ENCODE results near the gene GREM2.

- no peak for TF ChIP-seq CTCF (IDR thresholded peaks at IDR 0.05)
- TF ChIP-seq, protein P1, sequence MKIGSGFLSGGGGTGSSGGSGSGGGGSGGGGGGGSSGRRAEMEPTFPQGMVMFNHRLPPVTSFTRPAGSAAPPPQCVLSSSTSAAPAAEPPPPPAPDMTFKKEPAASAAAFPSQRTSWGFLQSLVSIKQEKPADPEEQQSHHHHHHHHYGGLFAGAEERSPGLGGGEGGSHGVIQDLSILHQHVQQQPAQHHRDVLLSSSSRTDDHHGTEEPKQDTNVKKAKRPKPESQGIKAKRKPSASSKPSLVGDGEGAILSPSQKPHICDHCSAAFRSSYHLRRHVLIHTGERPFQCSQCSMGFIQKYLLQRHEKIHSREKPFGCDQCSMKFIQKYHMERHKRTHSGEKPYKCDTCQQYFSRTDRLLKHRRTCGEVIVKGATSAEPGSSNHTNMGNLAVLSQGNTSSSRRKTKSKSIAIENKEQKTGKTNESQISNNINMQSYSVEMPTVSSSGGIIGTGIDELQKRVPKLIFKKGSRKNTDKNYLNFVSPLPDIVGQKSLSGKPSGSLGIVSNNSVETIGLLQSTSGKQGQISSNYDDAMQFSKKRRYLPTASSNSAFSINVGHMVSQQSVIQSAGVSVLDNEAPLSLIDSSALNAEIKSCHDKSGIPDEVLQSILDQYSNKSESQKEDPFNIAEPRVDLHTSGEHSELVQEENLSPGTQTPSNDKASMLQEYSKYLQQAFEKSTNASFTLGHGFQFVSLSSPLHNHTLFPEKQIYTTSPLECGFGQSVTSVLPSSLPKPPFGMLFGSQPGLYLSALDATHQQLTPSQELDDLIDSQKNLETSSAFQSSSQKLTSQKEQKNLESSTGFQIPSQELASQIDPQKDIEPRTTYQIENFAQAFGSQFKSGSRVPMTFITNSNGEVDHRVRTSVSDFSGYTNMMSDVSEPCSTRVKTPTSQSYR (CRISPR knock-in tag; IDR thresholded peaks at IDR 0.05) = no peak
- TF ChIP-seq ESRRA (CRISPR knock-in tag; IDR thresholded peaks at IDR 0.05; ENCODE audit: borderline replicate concordance) = no peak
- TF ChIP-seq NR1H2 (CRISPR knock-in tag; IDR thresholded peaks at IDR 0.05) = no peak
- TF ChIP-seq, protein P2, sequence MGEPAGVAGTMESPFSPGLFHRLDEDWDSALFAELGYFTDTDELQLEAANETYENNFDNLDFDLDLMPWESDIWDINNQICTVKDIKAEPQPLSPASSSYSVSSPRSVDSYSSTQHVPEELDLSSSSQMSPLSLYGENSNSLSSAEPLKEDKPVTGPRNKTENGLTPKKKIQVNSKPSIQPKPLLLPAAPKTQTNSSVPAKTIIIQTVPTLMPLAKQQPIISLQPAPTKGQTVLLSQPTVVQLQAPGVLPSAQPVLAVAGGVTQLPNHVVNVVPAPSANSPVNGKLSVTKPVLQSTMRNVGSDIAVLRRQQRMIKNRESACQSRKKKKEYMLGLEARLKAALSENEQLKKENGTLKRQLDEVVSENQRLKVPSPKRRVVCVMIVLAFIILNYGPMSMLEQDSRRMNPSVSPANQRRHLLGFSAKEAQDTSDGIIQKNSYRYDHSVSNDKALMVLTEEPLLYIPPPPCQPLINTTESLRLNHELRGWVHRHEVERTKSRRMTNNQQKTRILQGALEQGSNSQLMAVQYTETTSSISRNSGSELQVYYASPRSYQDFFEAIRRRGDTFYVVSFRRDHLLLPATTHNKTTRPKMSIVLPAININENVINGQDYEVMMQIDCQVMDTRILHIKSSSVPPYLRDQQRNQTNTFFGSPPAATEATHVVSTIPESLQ (CRISPR knock-in tag; IDR thresholded peaks at IDR 0.05) = no peak
- TF ChIP-seq TCF7 (CRISPR knock-in tag; IDR thresholded peaks at IDR 0.05; ENCODE audit: low read depth) = no peak
- no peak for TF ChIP-seq TEAD4 (CRISPR knock-in tag; IDR thresholded peaks at IDR 0.05)
- no peak for TF ChIP-seq CREM (CRISPR knock-in tag; IDR thresholded peaks at IDR 0.05)
These were observed 856 bp upstream of the GREM2 start for GRCh38 chr1:240612811-240613210.

All from WTC11 (cell line).